Transverse colon (tissue), 4 donors: ENCODE results near the gene PLB1. TPM values are rescaled to one million over a fixed set of nuclear protein-coding genes. Genes with fewer than 3 reads are reported as not detected.

Experiments used
- DNase-seq: peaks from one replicate; pipeline ENCODE4 v3.0.0-alpha.2; 2019
- H3K27ac ChIP-seq, 4 donors: fragments of 200-600 bp; sonication (generic); 2 replicates each; pipeline ENCODE4 v1.5.1; 2016 to 2018; ENCODE audit warnings: inconsistent platforms in 4 of 4
- H3K27me3 ChIP-seq: fragments of 200-600 bp; sonication (generic); 2 replicates; pipeline ENCODE4 v1.5.1; 2017; ENCODE audit warnings: inconsistent platforms
- H3K36me3 ChIP-seq, 4 donors: fragments of 200-600 bp; sonication (generic); 2 replicates each; pipeline ENCODE4 v1.5.1; 2017 to 2019; ENCODE audit warnings: inconsistent platforms in 4 of 4
- H3K4me1 ChIP-seq, 4 donors: fragments of 200-600 bp; sonication (generic); 2 replicates each; pipeline ENCODE4 v1.5.1; 2017 to 2020; ENCODE audit warnings: inconsistent platforms in 4 of 4
- H3K4me3 ChIP-seq, 4 donors: fragments of 200-600 bp; sonication (generic); 1 replicate in 1 of 4; 2 replicates in 3 of 4; pipeline versions ENCODE4 v1.5.1 to v1.6.1; 2017 to 2019; ENCODE audit warnings: inconsistent platforms in 4 of 4
- H3K9me3 ChIP-seq, 2 donors: fragments of 200-600 bp; sonication (generic); 2 replicates each; pipeline ENCODE4 v1.5.1; 2017 to 2019; ENCODE audit warnings: inconsistent platforms in 2 of 2
- CTCF ChIP-seq, 5 experiments: fragments of 200-600 bp in 3 of 5; fragments of 450-650 bp in 2 of 5; sonication (generic) in 3 of 5; IDR thresholded peaks; 1 replicate in 2 of 5; 2 replicates in 3 of 5; pipeline ENCODE4 v1.5.1; 2016 to 2017; ENCODE audit warnings: antibody characterized with exemption in 5 of 5, inconsistent platforms in 3 of 5, mild to moderate bottlenecking in 2 of 5, moderate library complexity in 1 of 5
- EP300 ChIP-seq: sonication (generic); formaldehyde crosslinking; IDR thresholded peaks from one replicate; pipeline ENCODE4 v1.6.1; 2017; ENCODE audit warnings: antibody characterized with exemption, low read depth
- POLR2A ChIP-seq: fragments of 450-650 bp; IDR thresholded peaks from one replicate; pipeline ENCODE4 v1.6.1; 2016; ENCODE audit warnings: antibody characterized with exemption, mild to moderate bottlenecking, moderate library complexity
- POLR2AphosphoS5 ChIP-seq, 3 donors: sonication (generic); formaldehyde crosslinking; IDR thresholded peaks; one replicate each; pipeline ENCODE4 v1.6.1; 2016; ENCODE audit warnings: antibody characterized with exemption in 3 of 3
- WGBS, 2 donors: methylation state at CpG; one replicate each; pipeline ENCODE4 v1.1.5; 2018; ENCODE audit warnings: low coverage in 1 of 2; 5-methylcytosine and 5-hydroxymethylcytosine counted together
- in situ Hi-C, 4 donors: fragments of 200-750 bp; cut with MboI; loops; one replicate each; pipeline versions ENCODE4 v1.15.0 to v1.15.1; 2017; ENCODE audit warnings: low sequenced_read_pairs in 3 of 4, low pct_ligation_motif_present in 1 of 4, low pct_unique_long_range_greater_than_20kb in 1 of 4
- intact Hi-C: fragments of 100-400 bp; cut with DNase I; formaldehyde crosslinking; loops from one replicate; pipeline ENCODE4 v1.15.1; 2023; ENCODE audit warnings: low total_unique reads
- total RNA-seq, 4 donors: library from RNA; depleted of rRNA; stranded (reverse); fragments of >200 nt; gene quantifications; one replicate each; pipeline ENCODE4 v1.1.0, GENCODE V29; 2016

PLB1 gene
- total RNA-seq, 4 donors from 2014 or later: 0.20 to 4.2 (median 1.8) TPM

- WGBS, 2 donors: 68 to 76% methylated on average over 4 to 5 of the region's 5 CpGs
- DNase-seq: peak; percentile 8
- in situ Hi-C loops (no loop called here), intact Hi-C loops (no loop called here)
- Histone ChIP-seq H3K27ac (peak overlapping the region; percentile 70 to 87 (median 82)), H3K27me3 (no peaks in the 10 kb centered on the region), H3K36me3 (no peaks in the 10 kb centered on the region), H3K9me3 (no peaks in the 10 kb centered on the region), H3K4me3 (no peak overlapping the region), H3K4me1 (peaks cover 6 to 34% (median 14%) of the 10 kb centered on the region in 4 donors)
- TF ChIP-seq EP300: no peak
- TF ChIP-seq POLR2AphosphoS5 (IDR thresholded peaks at IDR 0.05): no peak
- TF ChIP-seq CTCF (IDR thresholded peaks at IDR 0.05): no peak
- TF ChIP-seq POLR2A: no peak
Measured at GRCh38 chr2:28633746-28634145, 137.9 kb downstream of the PLB1 start.

DNA sequence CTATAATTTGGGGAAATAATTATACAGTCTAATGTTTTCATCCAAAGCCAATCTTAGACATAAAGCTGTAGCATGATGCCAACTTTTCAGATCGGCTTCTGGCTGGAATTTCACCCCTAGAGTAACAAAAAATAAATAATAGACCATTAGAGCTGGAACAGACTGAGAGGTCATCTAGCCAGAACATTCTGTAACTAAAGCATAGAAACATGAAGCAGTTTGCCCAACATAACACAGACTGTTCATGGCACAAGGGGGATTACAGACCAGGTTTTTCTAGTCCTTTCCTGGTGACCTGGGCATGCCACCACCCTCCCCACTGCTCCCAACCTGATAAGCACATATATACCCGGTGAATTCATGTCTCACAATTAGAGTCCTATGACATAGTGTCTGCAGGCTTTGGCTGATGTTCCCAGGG is 139.3 kb downstream of the PLB1 start:
- H3K4me1 ChIP-seq: peaks cover 6 to 48% (median 23%) of the 10 kb centered on the region in 4 donors
- in situ Hi-C loops: no loop called here
- TF ChIP-seq CTCF (IDR thresholded peaks at IDR 0.05) (no peak), POLR2A (no peak), EP300 (peak; percentile 56), POLR2AphosphoS5 (IDR thresholded peaks at IDR 0.05) (peak in 2 of 3 donors; percentile 60 to 79)
- DNase-seq: no peak
- no peak overlapping the region for H3K4me3 ChIP-seq
- H3K36me3 ChIP-seq: no peaks in the 10 kb centered on the region
- intact Hi-C loops: no loop called here
- WGBS, 2 donors: 26 to 30% methylated on average over 1 to 2 of the region's 2 CpGs
- H3K9me3 ChIP-seq: no peaks in the 10 kb centered on the region
- peak overlapping the region; percentile 70 to 87 (median 82) for H3K27ac ChIP-seq
- no peaks in the 10 kb centered on the region for H3K27me3 ChIP-seq

DNA sequence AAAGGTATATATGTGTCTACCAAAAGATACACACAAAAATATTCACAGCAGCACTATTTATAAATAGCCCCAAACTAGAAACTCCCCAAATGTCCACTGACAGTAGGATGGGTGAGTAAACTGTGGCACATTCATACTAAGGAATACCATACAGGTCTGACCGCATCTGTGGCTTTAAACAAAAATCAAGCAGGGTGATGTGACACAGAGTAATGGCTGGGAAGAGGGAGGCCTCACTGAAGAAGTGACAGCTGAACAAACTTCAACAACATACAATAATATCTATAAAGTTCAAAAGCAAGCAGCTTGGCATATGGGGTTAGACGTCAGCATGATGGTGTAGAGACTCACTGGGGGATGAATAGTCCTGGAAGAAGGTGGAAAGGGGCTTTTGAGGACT is 140.6 kb downstream of the PLB1 start:
- no peaks in the 10 kb centered on the region for H3K36me3 ChIP-seq
- peak overlapping the region; percentile 70 to 87 (median 82) for H3K27ac ChIP-seq
- no peak for DNase-seq
- no peak overlapping the region for H3K4me3 ChIP-seq
- H3K4me1 ChIP-seq: peaks cover 6 to 53% (median 25%) of the 10 kb centered on the region in 4 donors
- 79 to 91% methylated on average over 2 of the region's 2 CpGs for WGBS, 2 donors
- intact Hi-C loops: no loop called here
- TF ChIP-seq CTCF (IDR thresholded peaks at IDR 0.05) (no peak), POLR2A (no peak), POLR2AphosphoS5 (IDR thresholded peaks at IDR 0.05) (no peak), EP300 (no peak)
- no peaks in the 10 kb centered on the region for H3K27me3 ChIP-seq
- H3K9me3 ChIP-seq: no peaks in the 10 kb centered on the region
- in situ Hi-C loops: no loop called here

GRCh38 chr2:28637066-28638047 is 141.5 kb downstream of the PLB1 start:
- H3K4me3 ChIP-seq: no peak overlapping the region
- 77 to 82% methylated on average over 8 to 12 of the region's 12 CpGs for WGBS, 2 donors
- no peak for DNase-seq
- in situ Hi-C loops: no loop called here
- H3K9me3 ChIP-seq: no peaks in the 10 kb centered on the region
- H3K36me3 ChIP-seq: no peaks in the 10 kb centered on the region
- peaks cover 6 to 53% (median 25%) of the 10 kb centered on the region in 4 donors for H3K4me1 ChIP-seq
- TF ChIP-seq POLR2AphosphoS5 (IDR thresholded peaks at IDR 0.05) (no peak), CTCF (IDR thresholded peaks at IDR 0.05) (no peak), EP300 (no peak), POLR2A (no peak)
- H3K27ac ChIP-seq: peak overlapping the region; percentile 70 to 87 (median 82)
- no peaks in the 10 kb centered on the region for H3K27me3 ChIP-seq
- intact Hi-C loops: no loop called here
